ENCODE data around the gene PDCD6IP.

PDCD6IP gene

GRCh38 chr3:33889394-33890039 lies 91.1 kb downstream of the PDCD6IP start:
- no peak for DNase-seq

- no peak for DNase-seq
Measured at GRCh38 chr3:33892655-33893054, 94.2 kb downstream of the PDCD6IP start.

GRCh38 chr3:33895658-33896057 lies 97.2 kb downstream of the PDCD6IP start:
- no peak for DNase-seq

- no peak for DNase-seq
Measured at GRCh38 chr3:33897306-33897705, 98.9 kb downstream of the PDCD6IP start.

- DNase-seq, result no peak
Measured at GRCh38 chr3:33898901-33899300, 100.5 kb downstream of the PDCD6IP start.

GRCh38 chr3:33900440-33900808 lies 102.0 kb downstream of the PDCD6IP start:
- DNase-seq, result no peak

- DNase-seq, result no peak
Measured at GRCh38 chr3:33900809-33901505, 102.5 kb downstream of the PDCD6IP start.

GRCh38 chr3:33901862-33902563 lies 103.6 kb downstream of the PDCD6IP start:
- no peak for DNase-seq

- DNase-seq, result no peak
Measured at GRCh38 chr3:33904730-33905129, 106.3 kb downstream of the PDCD6IP start.

GRCh38 chr3:33908250-33908851 lies 109.9 kb downstream of the PDCD6IP start:
- no peak for DNase-seq

GRCh38 chr3:33909547-33909946 lies 111.1 kb downstream of the PDCD6IP start:
- DNase-seq, result no peak

- DNase-seq, result peak in 1 of 58 donors; percentile 12
Measured at GRCh38 chr3:33910031-33910430, 111.6 kb downstream of the PDCD6IP start.

GRCh38 chr3:33911525-33912322 lies 113.3 kb downstream of the PDCD6IP start:
- no peak for DNase-seq

GRCh38 chr3:33914212-33914611 lies 115.8 kb downstream of the PDCD6IP start:
- DNase-seq, result no peak

- DNase-seq, result no peak
Measured at GRCh38 chr3:33914731-33915379, 116.4 kb downstream of the PDCD6IP start.

- peak in 46 of 58 donors; percentile 3 to 88 (median 44) for DNase-seq
Measured at GRCh38 chr3:33915796-33916546, 117.5 kb downstream of the PDCD6IP start.

GRCh38 chr3:33918126-33918756 lies 119.8 kb downstream of the PDCD6IP start:
- no peak for DNase-seq
